Measurements from ENCODE around the gene SHMT1. TPM values are rescaled to one million over a fixed set of nuclear protein-coding genes. Genes with fewer than 3 reads are reported as not detected.
"Not testable (repeated sequence)": the region's sequence is repeated elsewhere in the genome, so short reads cannot be mapped to it uniquely, and the experiment has no call there.

SHMT1 gene
- total RNA-seq, 1 experiment from 2014 or later: 20.0 TPM

GRCh38 chr17:18326572-18326971, 36.8 kb downstream of the SHMT1 start:
- no peak for DNase-seq (ENCODE audit: low read depth)

- no peak for DNase-seq (ENCODE audit: low read depth)
These were observed 37.3 kb downstream of the SHMT1 start for GRCh38 chr17:18326039-18326438.

- DNase-seq (ENCODE audit: low read depth): no peak
These were observed 39.0 kb downstream of the SHMT1 start for GRCh38 chr17:18324140-18325050.

GRCh38 chr17:18323507-18324139, 39.7 kb downstream of the SHMT1 start:
- DNase-seq (ENCODE audit: low read depth): no peak

GRCh38 chr17:18323007-18323406, 40.3 kb downstream of the SHMT1 start:
- DNase-seq (ENCODE audit: low read depth): peak; percentile 42

GRCh38 chr17:18322522-18322921, 40.8 kb downstream of the SHMT1 start:
- no peak for DNase-seq (ENCODE audit: low read depth)

- peak; percentile 10 for DNase-seq (ENCODE audit: low read depth)
These were observed 42.0 kb downstream of the SHMT1 start for GRCh38 chr17:18321309-18321708.

- no peak for DNase-seq (ENCODE audit: low read depth)
These were observed 43.0 kb downstream of the SHMT1 start for GRCh38 chr17:18320301-18320700.

GRCh38 chr17:18319604-18320256, 43.6 kb downstream of the SHMT1 start:
- DNase-seq (ENCODE audit: low read depth): peak; percentile 13

GRCh38 chr17:18318771-18319450, 44.4 kb downstream of the SHMT1 start:
- no peak for DNase-seq (ENCODE audit: low read depth)

GRCh38 chr17:18318117-18318516, 45.2 kb downstream of the SHMT1 start:
- no peak for DNase-seq (ENCODE audit: low read depth)

- no peak for DNase-seq (ENCODE audit: low read depth)
These were observed 47.4 kb downstream of the SHMT1 start for GRCh38 chr17:18315961-18316360.

GRCh38 chr17:18315562-18315922, 47.8 kb downstream of the SHMT1 start:
- DNase-seq (ENCODE audit: low read depth): no peak

- DNase-seq (ENCODE audit: low read depth): peak; percentile 98
These were observed 48.4 kb downstream of the SHMT1 start, which contains the start of the genes SMCR8 and TOP3A for GRCh38 chr17:18314731-18315561. Gene SMCR8, plus strand, starts transcription at chr17:18315293. Its CDS starts 497 bp downstream, at chr17:18315790. Gene TOP3A, minus strand, starts transcription at chr17:18314994. Its CDS starts 216 bp downstream, at chr17:18314778.

- DNase-seq (ENCODE audit: low read depth): peak; percentile 11
These were observed 49.2 kb downstream of the SHMT1 start for GRCh38 chr17:18314059-18314730.

GRCh38 chr17:18309202-18309601, 54.1 kb downstream of the SHMT1 start:
- no peak for DNase-seq (ENCODE audit: low read depth)

- not testable (repeated sequence) for DNase-seq (ENCODE audit: low read depth)
These were observed 60.1 kb downstream of the SHMT1 start for GRCh38 chr17:18303206-18303605.

- no peak for DNase-seq (ENCODE audit: low read depth)
These were observed 62.4 kb downstream of the SHMT1 start for GRCh38 chr17:18300725-18301480.

- DNase-seq (ENCODE audit: low read depth): not testable (repeated sequence)
These were observed 65.3 kb downstream of the SHMT1 start for GRCh38 chr17:18298061-18298460.

Measured in LHCN-M2 (cell line).